Stomach smooth muscle (tissue), 2 donors: Measurements from ENCODE around the gene C19orf85.

Experiments used
- H3K27ac ChIP-seq: one replicate; pipeline ENCODE4 v1.7.0; 2013; ENCODE audit warnings: mild to moderate bottlenecking, low read length, inconsistent platforms
- H3K27me3 ChIP-seq, 2 donors: one replicate each; pipeline ENCODE4 v1.7.0; 2013; ENCODE audit warnings: low read length in 2 of 2; ENCODE audit not compliant: insufficient read depth in 2 of 2, control insufficient read depth in 1 of 2
- H3K36me3 ChIP-seq, 2 donors: one replicate each; pipeline ENCODE4 v1.7.0; 2013; ENCODE audit warnings: low read length in 2 of 2; ENCODE audit not compliant: control insufficient read depth in 2 of 2, insufficient read depth in 2 of 2
- H3K4me1 ChIP-seq: one replicate; pipeline ENCODE4 v1.7.0; 2013; ENCODE audit warnings: low read length; ENCODE audit not compliant: control insufficient read depth, insufficient read depth
- H3K4me3 ChIP-seq, 2 donors: one replicate each; pipeline ENCODE4 v1.7.0; 2013; ENCODE audit warnings: low read length in 2 of 2
- H3K9ac ChIP-seq, 2 donors: one replicate each; pipeline ENCODE4 v1.7.0; 2013; ENCODE audit warnings: low read length in 2 of 2, mild to moderate bottlenecking in 1 of 2
- H3K9me3 ChIP-seq, 2 donors: one replicate each; pipeline ENCODE4 v1.7.0; 2013; ENCODE audit warnings: low read length in 2 of 2; ENCODE audit not compliant: control insufficient read depth in 2 of 2
- donor health status: healthy.
- donor health status: Pancreatic carcinoma.

Gene C19orf85

DNA sequence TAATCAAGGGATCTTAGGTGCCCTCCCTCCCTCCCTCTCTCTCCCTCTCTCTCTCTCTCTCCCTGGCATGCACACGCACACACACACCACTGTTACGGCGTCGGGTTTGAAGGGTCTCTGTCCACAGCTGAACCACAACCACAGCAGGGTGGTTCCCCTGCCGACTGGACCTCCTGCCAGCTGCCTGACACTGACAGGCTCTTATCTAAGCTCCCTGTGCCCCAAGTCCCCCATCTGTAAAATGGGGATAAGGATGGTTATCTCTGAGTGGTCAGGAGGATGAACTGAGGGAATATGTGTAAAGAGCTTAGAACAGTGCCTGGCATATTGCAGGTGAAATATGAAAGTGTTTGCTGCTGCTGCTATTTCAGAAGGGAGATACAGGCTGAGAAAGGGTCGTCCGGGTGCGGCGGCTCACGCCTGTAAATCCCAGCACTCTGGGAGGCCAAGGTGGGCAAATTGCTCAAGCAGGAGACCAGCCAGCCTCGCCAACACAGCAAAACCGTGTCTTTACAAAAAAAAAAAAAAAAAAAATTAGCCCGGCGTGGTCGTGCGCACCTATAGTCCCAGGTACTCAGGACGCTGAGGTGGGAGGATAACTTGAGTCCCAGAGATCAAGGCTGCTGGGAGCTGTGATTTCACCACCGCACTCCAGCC lies 20.6 kb downstream of the C19orf85 start:
- Histone ChIP-seq H3K9me3 (no peaks in the 10 kb centered on the region), H3K4me1 (peaks cover 10% of the 10 kb centered on the region), H3K27me3 (peaks cover 57 to 60% of the 10 kb centered on the region in 2 donors), H3K4me3 (no peak overlapping the region), H3K36me3 (no peaks in the 10 kb centered on the region), H3K27ac (no peak overlapping the region), H3K9ac (no peak overlapping the region)

DNA sequence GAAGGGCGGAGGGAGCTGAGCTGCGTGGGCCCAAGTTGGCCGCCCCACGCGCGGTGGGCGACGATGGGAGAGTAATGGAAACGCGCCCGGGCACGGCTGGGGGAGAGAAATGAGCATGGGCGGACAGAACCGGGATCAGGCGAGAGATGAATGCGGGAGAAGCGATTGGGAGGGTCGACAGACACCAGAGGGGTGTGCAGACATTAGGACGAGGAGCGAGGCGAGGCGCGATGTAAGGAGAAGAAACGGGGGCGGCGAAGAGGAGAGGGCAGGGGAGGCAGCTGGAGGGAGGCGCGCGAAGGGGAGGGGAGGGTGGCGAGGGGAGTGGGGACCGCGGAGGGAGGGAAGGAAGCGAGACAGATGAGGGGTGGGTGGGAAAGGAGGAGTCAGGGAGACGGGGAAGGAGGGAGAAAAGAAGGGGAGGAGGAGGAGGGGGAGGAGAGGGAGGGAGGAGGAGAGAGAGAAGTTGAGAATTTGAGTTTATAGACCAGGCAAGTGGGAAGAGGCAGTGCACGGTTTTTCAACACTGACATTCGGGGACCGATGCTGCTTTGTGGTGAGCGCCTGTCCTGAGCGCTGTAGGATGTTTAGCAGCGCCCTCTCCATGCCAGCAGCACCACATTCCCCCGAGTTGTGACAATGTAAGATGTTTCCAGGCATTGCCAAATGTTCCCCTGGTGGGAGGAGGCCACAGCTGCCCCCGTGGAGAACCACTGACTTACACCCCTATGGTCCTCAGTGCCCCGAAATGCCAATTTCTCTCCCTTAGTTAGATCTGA lies 21.3 kb downstream of the C19orf85 start, which contains the start of gene SHISA7:
TSS of gene SHISA7 (minus strand) at position 256 of the 779 bp plus-strand sequence. CDS start 437 bp downstream, outside the sequence.
- Histone ChIP-seq H3K9me3 (no peaks in the 10 kb centered on the region), H3K36me3 (no peaks in the 10 kb centered on the region), H3K27ac (no peak within 1 kb of the TSS), H3K27me3 (peaks cover 58 to 67% of the 10 kb centered on the region in 2 donors), H3K4me1 (peaks cover 10% of the 10 kb centered on the region), H3K9ac (no peak within 1 kb of the TSS), H3K4me3 (no peak within 1 kb of the TSS)

DNA sequence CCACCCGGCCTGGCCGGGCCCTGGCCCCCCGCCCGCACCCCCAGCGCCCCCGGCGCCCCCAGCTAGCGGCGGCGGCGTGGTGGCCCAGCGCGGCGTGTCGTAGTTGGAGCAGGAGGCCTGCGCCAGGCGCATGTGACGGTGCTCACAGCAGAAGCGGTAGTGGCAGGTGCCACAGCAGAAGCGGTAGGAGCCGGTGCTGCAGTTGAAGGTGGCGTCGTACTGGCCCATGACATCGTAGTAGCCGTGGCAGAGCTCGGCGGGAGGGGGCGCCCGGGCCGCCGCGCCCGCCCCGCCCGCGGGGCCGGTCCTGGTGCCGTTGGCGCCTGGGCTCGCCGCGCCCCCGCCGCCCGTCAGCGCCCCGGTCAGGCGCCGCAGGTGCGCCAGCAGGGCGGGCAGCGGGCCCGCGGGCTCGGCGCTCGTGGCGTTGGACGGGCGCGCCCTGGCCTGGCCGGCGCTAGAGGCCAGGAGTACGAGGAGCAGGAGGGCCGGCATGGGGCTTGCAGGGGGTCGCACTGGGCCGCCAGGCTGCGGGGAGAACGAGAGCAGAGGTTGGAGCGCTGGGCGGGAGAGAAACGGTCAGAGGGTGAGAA lies 22.1 kb downstream of the C19orf85 start:
- Histone ChIP-seq H3K9ac (no peak overlapping the region), H3K27me3 (peaks cover 59 to 67% of the 10 kb centered on the region in 2 donors), H3K36me3 (no peaks in the 10 kb centered on the region), H3K4me1 (peaks cover 7% of the 10 kb centered on the region), H3K9me3 (no peaks in the 10 kb centered on the region), H3K4me3 (no peak overlapping the region), H3K27ac (no peak overlapping the region)

DNA sequence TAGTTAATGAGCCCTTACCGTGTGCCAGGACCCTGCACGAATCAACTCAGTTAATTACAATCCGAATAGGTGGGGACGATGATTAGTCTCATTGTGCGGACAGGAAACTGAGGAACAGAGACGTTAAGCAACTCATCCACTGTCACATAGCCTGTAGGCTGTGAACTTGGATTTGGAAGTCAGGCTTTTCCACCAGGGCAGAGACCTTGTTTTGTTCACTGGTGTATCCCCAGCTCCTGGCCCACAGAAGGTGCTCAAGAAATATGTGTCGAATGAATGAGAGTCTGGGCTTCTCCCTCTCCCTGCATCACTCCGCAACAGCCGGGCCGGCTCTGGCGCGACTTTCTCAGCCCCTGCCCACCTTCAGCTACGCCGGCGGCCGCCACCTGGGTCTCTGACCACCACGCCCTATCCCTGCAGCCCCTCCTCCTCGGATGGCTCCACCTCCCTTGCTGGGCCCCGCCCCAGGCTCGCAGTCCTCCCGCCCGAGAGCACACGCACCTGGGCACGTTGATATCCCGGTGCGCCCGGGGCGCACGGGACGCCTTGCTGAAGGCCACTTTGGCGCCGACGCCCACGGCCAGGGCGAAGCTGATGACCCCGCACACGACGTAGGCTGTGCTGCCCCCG lies 22.7 kb downstream of the C19orf85 start:
- Histone ChIP-seq H3K4me3 (no peak overlapping the region), H3K27ac (no peak overlapping the region), H3K4me1 (peaks cover 7% of the 10 kb centered on the region), H3K9ac (no peak overlapping the region), H3K9me3 (no peaks in the 10 kb centered on the region), H3K36me3 (no peaks in the 10 kb centered on the region), H3K27me3 (peaks cover 61 to 71% of the 10 kb centered on the region in 2 donors)

DNA sequence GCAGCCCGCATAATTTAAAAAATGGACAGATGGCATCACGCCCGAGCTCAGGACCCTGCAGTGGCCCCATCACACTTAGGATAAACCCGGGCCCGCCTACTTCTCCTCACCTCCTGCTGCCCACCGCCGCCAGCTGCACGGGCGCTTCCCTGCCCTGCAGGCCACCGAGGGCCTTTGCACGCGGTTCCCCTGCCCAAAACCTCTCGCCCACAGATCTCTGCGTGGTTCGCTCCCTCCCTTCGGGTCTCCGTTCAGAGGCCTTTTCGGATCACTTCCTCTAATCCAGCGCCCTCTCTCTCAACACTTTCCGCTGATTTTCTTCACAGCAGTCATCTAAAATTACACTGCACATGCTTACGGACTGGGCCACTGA lies 23.2 kb downstream of the C19orf85 start:
- H3K9me3 ChIP-seq = no peaks in the 10 kb centered on the region
- H3K27me3 ChIP-seq = peaks cover 62 to 71% of the 10 kb centered on the region in 2 donors
- H3K36me3 ChIP-seq = no peaks in the 10 kb centered on the region
- no peak overlapping the region for H3K4me3 ChIP-seq
- H3K4me1 ChIP-seq = peaks cover 7% of the 10 kb centered on the region
- H3K9ac ChIP-seq = no peak overlapping the region
- H3K27ac ChIP-seq = no peak overlapping the region

DNA sequence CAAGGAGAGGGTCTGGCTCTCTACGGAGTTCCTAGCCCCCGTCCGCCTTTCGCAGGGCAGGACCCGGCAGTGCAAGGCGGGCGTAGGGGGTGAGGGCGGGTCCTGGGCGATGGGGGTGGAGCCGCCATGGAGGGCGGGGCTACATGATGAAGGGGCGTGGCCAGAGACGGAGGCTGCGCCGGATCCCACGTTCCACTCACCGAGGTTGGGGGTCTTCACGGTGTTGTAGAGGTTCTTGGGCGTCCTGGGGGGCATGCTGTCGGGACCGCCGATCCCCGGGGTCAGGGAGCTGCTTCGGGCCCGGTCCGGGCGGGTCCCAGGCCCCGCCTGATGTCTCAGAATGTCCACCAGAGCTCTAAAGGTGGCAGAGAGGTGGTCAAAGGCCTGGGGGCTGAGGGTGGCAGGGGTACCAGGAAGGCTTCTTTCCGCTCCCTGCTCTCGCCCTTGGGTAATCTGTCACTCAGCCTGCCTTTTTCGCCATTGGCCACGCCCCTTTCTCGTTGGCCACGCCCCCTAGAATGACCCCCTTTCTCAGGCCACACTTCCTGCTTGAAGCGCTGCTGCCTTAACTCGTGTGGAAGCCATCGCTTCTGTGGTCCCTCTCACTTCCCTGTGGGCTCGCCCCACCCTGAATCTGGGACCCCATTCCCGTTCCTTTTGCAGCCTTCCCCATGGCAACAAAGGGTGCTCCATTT lies 24.0 kb downstream of the C19orf85 start:
- Histone ChIP-seq H3K27me3 (peaks cover 62 to 67% of the 10 kb centered on the region in 2 donors), H3K9ac (no peak overlapping the region), H3K4me3 (no peak overlapping the region), H3K36me3 (no peaks in the 10 kb centered on the region), H3K4me1 (peaks cover 7% of the 10 kb centered on the region), H3K27ac (no peak overlapping the region), H3K9me3 (no peaks in the 10 kb centered on the region)

DNA sequence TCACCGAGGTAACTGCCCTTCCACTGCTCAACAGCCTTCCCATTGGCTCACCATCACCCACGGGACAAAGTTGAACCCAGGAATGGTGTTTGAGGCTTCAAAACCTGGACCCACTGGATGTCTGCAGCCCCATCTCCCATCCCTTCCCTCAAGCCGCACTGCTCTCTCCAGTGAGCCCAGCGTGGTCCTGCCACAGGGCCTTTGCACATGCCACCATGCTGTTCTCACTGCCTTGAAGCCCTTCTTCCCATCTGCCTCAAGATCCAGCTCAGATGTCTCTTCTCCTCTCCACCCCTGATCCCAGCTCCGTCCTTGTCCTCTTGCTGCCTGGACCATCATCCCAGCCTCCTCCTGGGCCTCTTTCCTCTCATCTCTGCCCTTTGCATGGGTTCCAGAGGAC lies 25.5 kb downstream of the C19orf85 start:
- Histone ChIP-seq H3K9ac (no peak overlapping the region), H3K36me3 (no peaks in the 10 kb centered on the region), H3K4me3 (no peak overlapping the region), H3K4me1 (peaks cover 7% of the 10 kb centered on the region), H3K9me3 (no peaks in the 10 kb centered on the region), H3K27me3 (peaks cover 56% of the 10 kb centered on the region in 2 donors), H3K27ac (no peak overlapping the region)

DNA sequence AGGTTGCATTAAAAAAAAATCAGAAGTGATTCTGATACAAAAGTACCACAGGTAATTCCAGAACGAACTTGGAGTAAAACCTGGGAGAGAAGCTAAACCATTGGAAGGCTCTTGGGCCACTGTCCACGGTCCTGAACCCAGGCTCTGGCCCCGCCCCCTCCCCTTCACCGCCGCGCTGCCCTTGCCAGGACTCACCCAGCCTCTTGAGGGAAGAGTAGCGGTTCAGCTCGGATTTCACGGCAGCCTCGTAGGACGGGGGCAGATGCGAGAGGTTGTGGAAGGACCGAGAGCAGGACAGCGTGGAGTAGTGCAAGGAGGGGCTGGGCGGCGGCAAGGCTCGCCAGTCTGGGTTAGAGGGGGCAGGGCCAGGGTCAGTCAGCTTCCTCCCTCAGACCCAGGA lies 27.1 kb downstream of the C19orf85 start:
- Histone ChIP-seq H3K27ac (no peak overlapping the region), H3K9me3 (no peaks in the 10 kb centered on the region), H3K36me3 (no peaks in the 10 kb centered on the region), H3K4me3 (no peak overlapping the region), H3K9ac (no peak overlapping the region), H3K27me3 (peaks cover 57 to 61% of the 10 kb centered on the region in 2 donors), H3K4me1 (peaks cover 7% of the 10 kb centered on the region)

DNA sequence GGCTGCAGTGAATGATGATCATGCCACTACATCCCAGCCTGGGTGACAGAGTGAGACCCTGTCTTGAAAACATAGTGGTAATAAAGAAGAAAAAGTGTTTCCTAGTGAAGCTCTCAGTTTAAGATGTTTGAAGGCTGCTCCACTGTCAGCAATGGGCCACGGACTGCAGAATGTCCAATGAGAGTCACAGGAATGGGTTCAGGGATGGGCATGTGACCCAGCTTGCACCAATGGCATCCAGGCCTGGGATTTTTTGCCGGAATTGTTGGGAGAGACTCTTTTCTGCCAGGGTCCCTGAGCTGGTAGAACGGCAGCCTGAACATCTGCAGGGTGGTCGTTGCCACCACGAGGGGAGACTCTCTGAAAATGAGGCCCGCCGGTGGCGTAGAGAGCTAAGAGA lies 27.7 kb downstream of the C19orf85 start:
- Histone ChIP-seq H3K9me3 (no peaks in the 10 kb centered on the region), H3K27ac (no peak overlapping the region), H3K4me3 (no peak overlapping the region), H3K9ac (no peak overlapping the region), H3K4me1 (peaks cover 4% of the 10 kb centered on the region), H3K36me3 (no peaks in the 10 kb centered on the region), H3K27me3 (peaks cover 61 to 63% of the 10 kb centered on the region in 2 donors)

DNA sequence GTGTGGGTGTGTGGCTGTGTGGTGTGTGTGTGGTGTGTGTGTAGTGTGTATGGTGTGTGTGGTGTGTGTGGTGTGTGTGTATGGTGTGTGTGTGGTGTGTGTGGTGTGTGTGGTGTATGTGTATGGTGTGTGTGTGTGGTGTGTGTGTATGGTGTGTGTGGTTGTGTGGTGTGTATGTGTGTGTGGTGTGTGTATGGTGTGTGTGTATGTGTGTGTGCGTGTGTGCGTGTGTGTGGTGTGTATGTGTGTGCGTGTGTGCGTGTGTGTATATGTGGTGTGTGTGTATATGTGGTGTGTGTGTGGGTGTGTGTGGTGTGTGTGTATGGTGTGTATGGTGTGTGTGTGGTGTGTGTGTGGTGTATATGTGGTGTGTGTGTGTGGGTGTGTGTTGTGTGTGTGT lies 29.5 kb downstream of the C19orf85 start:
- Histone ChIP-seq H3K9me3 (no peaks in the 10 kb centered on the region), H3K9ac (no peak overlapping the region), H3K27me3 (peaks cover 60 to 61% of the 10 kb centered on the region in 2 donors), H3K4me3 (no peak overlapping the region), H3K4me1 (no peaks in the 10 kb centered on the region), H3K36me3 (no peaks in the 10 kb centered on the region), H3K27ac (no peak overlapping the region)
